ENCODE measurements around the gene PCDHGB4. TPM values are rescaled to one million over a fixed set of nuclear protein-coding genes. Genes with fewer than 3 reads are reported as not detected.

The PCDHGB4 gene
- total RNA-seq, 1 experiment from 2014 or later: 0.26 TPM

GRCh38 chr5:141439411-141440141, 52.1 kb downstream of the PCDHGB4 start:
- Histone ChIP-seq H3K4me3 (no peak overlapping the region), H3K36me3 (no peaks in the 10 kb centered on the region), H3K27me3 (no peaks in the 10 kb centered on the region), H3K9me3 (no peaks in the 10 kb centered on the region)
- no peak for DNase-seq

Other genes starting within 250 kb of the PCDHGB4 start
- gene PCDHB6, start 237.6 kb upstream of the PCDHGB4 start, total RNA-seq (2014; rRNA removed; shearing (Covaris generic); ENCODE audit: low replicate concordance): 0.10 TPM in 1 of 2 replicates, not detected in the other
- 0.46 TPM in 1 of 2 replicates, not detected in the other for gene PCDHB7, start 215.1 kb upstream of the PCDHGB4 start, total RNA-seq (2014; rRNA removed; shearing (Covaris generic); ENCODE audit: low replicate concordance)
- gene PCDHB8, start 209.9 kb upstream of the PCDHGB4 start, total RNA-seq (2014; rRNA removed; shearing (Covaris generic); ENCODE audit: low replicate concordance): not detected in 2 replicates
- 0.10 and 1.2 TPM in 2 replicates for gene PCDHB16, start 205.3 kb upstream of the PCDHGB4 start, total RNA-seq (2014; rRNA removed; shearing (Covaris generic); ENCODE audit: low replicate concordance)
- 1.9 TPM in 1 of 2 replicates, not detected in the other for gene PCDHB9, start 200.5 kb upstream of the PCDHGB4 start, total RNA-seq (2014; rRNA removed; shearing (Covaris generic); ENCODE audit: low replicate concordance)
- 0.10 TPM in 1 of 2 replicates, not detected in the other for gene PCDHB10, start 195.3 kb upstream of the PCDHGB4 start, total RNA-seq (2014; rRNA removed; shearing (Covaris generic); ENCODE audit: low replicate concordance)
- gene PCDHB11, start 188.1 kb upstream of the PCDHGB4 start, total RNA-seq (2014; rRNA removed; shearing (Covaris generic); ENCODE audit: low replicate concordance): 1.0 TPM in 1 of 2 replicates, not detected in the other
- 0.16 TPM in 1 of 2 replicates, not detected in the other for gene PCDHB12, start 179.0 kb upstream of the PCDHGB4 start, total RNA-seq (2014; rRNA removed; shearing (Covaris generic); ENCODE audit: low replicate concordance)
- gene PCDHB13, start 173.8 kb upstream of the PCDHGB4 start, total RNA-seq (2014; rRNA removed; shearing (Covaris generic); ENCODE audit: low replicate concordance): 0.40 TPM in 1 of 2 replicates, not detected in the other
- gene PCDHB14, start 164.4 kb upstream of the PCDHGB4 start, total RNA-seq (2014; rRNA removed; shearing (Covaris generic); ENCODE audit: low replicate concordance): 0.74 and 3.8 TPM in 2 replicates
- gene PCDHB15, start 142.3 kb upstream of the PCDHGB4 start, total RNA-seq (2014; rRNA removed; shearing (Covaris generic); ENCODE audit: low replicate concordance): 0.07 and 2.0 TPM in 2 replicates
- not detected in 2 replicates for gene SLC25A2, start 83.6 kb upstream of the PCDHGB4 start, total RNA-seq (2014; rRNA removed; shearing (Covaris generic); ENCODE audit: low replicate concordance)
- gene TAF7, start 66.9 kb upstream of the PCDHGB4 start, total RNA-seq (2014; rRNA removed; shearing (Covaris generic); ENCODE audit: low replicate concordance): 183 and 217 TPM in 2 replicates
- gene PCDHGA1, start 57.2 kb upstream of the PCDHGB4 start, total RNA-seq (2014; rRNA removed; shearing (Covaris generic); ENCODE audit: low replicate concordance): 0.42 and 0.56 TPM in 2 replicates
- gene PCDHGA2, start 48.9 kb upstream of the PCDHGB4 start, total RNA-seq (2014; rRNA removed; shearing (Covaris generic); ENCODE audit: low replicate concordance): not detected in 2 replicates
- not detected in 2 replicates for gene PCDHGA3, start 43.9 kb upstream of the PCDHGB4 start, total RNA-seq (2014; rRNA removed; shearing (Covaris generic); ENCODE audit: low replicate concordance)
- 0.59 and 1.3 TPM in 2 replicates for gene PCDHGB1, start 37.6 kb upstream of the PCDHGB4 start, total RNA-seq (2014; rRNA removed; shearing (Covaris generic); ENCODE audit: low replicate concordance)
- gene PCDHGA4, start 32.7 kb upstream of the PCDHGB4 start, total RNA-seq (2014; rRNA removed; shearing (Covaris generic); ENCODE audit: low replicate concordance): 0.23 and 0.44 TPM in 2 replicates
- gene PCDHGB2, start 27.7 kb upstream of the PCDHGB4 start, total RNA-seq (2014; rRNA removed; shearing (Covaris generic); ENCODE audit: low replicate concordance): 1.6 and 2.5 TPM in 2 replicates
- not detected in 2 replicates for gene PCDHGA5, start 23.5 kb upstream of the PCDHGB4 start, total RNA-seq (2014; rRNA removed; shearing (Covaris generic); ENCODE audit: low replicate concordance)
- 0.81 TPM in 1 of 2 replicates, not detected in the other for gene PCDHGB3, start 17.5 kb upstream of the PCDHGB4 start, total RNA-seq (2014; rRNA removed; shearing (Covaris generic); ENCODE audit: low replicate concordance)
- 0.20 and 2.3 TPM in 2 replicates for gene PCDHGA6, start 13.8 kb upstream of the PCDHGB4 start, total RNA-seq (2014; rRNA removed; shearing (Covaris generic); ENCODE audit: low replicate concordance)
- 0.07 and 0.67 TPM in 2 replicates for gene PCDHGA7, start 5.0 kb upstream of the PCDHGB4 start, total RNA-seq (2014; rRNA removed; shearing (Covaris generic); ENCODE audit: low replicate concordance)
- 0.03 and 0.59 TPM in 2 replicates for gene PCDHGA8, start 4.9 kb downstream of the PCDHGB4 start, total RNA-seq (2014; rRNA removed; shearing (Covaris generic); ENCODE audit: low replicate concordance)
- 0.53 TPM in 1 of 2 replicates, not detected in the other for gene PCDHGB5, start 10.2 kb downstream of the PCDHGB4 start, total RNA-seq (2014; rRNA removed; shearing (Covaris generic); ENCODE audit: low replicate concordance)
- gene PCDHGA9, start 15.1 kb downstream of the PCDHGB4 start, total RNA-seq (2014; rRNA removed; shearing (Covaris generic); ENCODE audit: low replicate concordance): not detected in 2 replicates
- gene PCDHGB6, start 20.3 kb downstream of the PCDHGB4 start, total RNA-seq (2014; rRNA removed; shearing (Covaris generic); ENCODE audit: low replicate concordance): not detected in 2 replicates
- gene PCDHGA10, start 25.3 kb downstream of the PCDHGB4 start, total RNA-seq (2014; rRNA removed; shearing (Covaris generic); ENCODE audit: low replicate concordance): 1.0 and 1.2 TPM in 2 replicates
- 0.10 TPM in 1 of 2 replicates, not detected in the other for gene PCDHGB7, start 30.0 kb downstream of the PCDHGB4 start, total RNA-seq (2014; rRNA removed; shearing (Covaris generic); ENCODE audit: low replicate concordance)
- not detected in 2 replicates for gene PCDHGA11, start 33.4 kb downstream of the PCDHGB4 start, total RNA-seq (2014; rRNA removed; shearing (Covaris generic); ENCODE audit: low replicate concordance)
- not detected in 2 replicates for gene PCDHGA12, start 42.8 kb downstream of the PCDHGB4 start, total RNA-seq (2014; rRNA removed; shearing (Covaris generic); ENCODE audit: low replicate concordance)
- 42.3 and 49.8 TPM in 2 replicates for gene PCDHGC3, start 88.3 kb downstream of the PCDHGB4 start, total RNA-seq (2014; rRNA removed; shearing (Covaris generic); ENCODE audit: low replicate concordance)
- gene PCDHGC4, start 97.3 kb downstream of the PCDHGB4 start, total RNA-seq (2014; rRNA removed; shearing (Covaris generic); ENCODE audit: low replicate concordance): not detected in 2 replicates
- 0.46 TPM in 1 of 2 replicates, not detected in the other for gene PCDHGC5, start 101.4 kb downstream of the PCDHGB4 start, total RNA-seq (2014; rRNA removed; shearing (Covaris generic); ENCODE audit: low replicate concordance)
- 28.4 and 43.9 TPM in 2 replicates for gene DIAPH1, start 231.3 kb downstream of the PCDHGB4 start, total RNA-seq (2014; rRNA removed; shearing (Covaris generic); ENCODE audit: low replicate concordance)
- 122 and 169 TPM in 2 replicates for gene HDAC3, start 249.2 kb downstream of the PCDHGB4 start, total RNA-seq (2014; rRNA removed; shearing (Covaris generic); ENCODE audit: low replicate concordance)
- 13.2 and 15.1 TPM in 2 replicates for gene RELL2, start 249.3 kb downstream of the PCDHGB4 start, total RNA-seq (2014; rRNA removed; shearing (Covaris generic); ENCODE audit: low replicate concordance)

Data from MG63 (cell line).